ENCODE results near the gene CENPB.
A peak's percentile ranks its signal among the peaks of the same experiment; 100 is the strongest.

The CENPB gene

GRCh38 chr20:3820901-3821727, 34.6 kb upstream of the CENPB start:
- peak overlapping the region; percentile 93 for H3K27ac ChIP-seq
- TF ChIP-seq CTCF (IDR thresholded peaks at IDR 0.05) (no peak), ZFX (IDR thresholded peaks at IDR 0.05; ENCODE audit: borderline replicate concordance) (no peak)

- TF ChIP-seq ZFX (IDR thresholded peaks at IDR 0.05; ENCODE audit: borderline replicate concordance), result no peak
- peak; percentile 99 for TF ChIP-seq CTCF (IDR thresholded peaks at IDR 0.05)
- H3K27ac ChIP-seq, result peak within 1 kb of the TSS; percentile 93
Observed at GRCh38 chr20:3820048-3820900, 33.7 kb upstream of the CENPB start, which contains the start of gene AP5S1. Gene AP5S1 (plus strand): TSS chr20:3820547. CDS start chr20:3822118, 1,571 bp downstream.

- H3K27ac ChIP-seq, result peak overlapping the region; percentile 93
Observed at GRCh38 chr20:3819411-3820047, 33.0 kb upstream of the CENPB start.

GRCh38 chr20:3818155-3819151, 31.9 kb upstream of the CENPB start:
- peak; percentile 78 for TF ChIP-seq CTCF (IDR thresholded peaks at IDR 0.05)
- TF ChIP-seq ZFX (IDR thresholded peaks at IDR 0.05; ENCODE audit: borderline replicate concordance), result no peak
- H3K27ac ChIP-seq, result peak overlapping the region; percentile 93; the same call in 1 of the 2 replicates

More at GRCh38 chr20:3819411-3820047, 33.0 kb upstream of the CENPB start:
- TF ChIP-seq CTCF (IDR thresholded peaks at IDR 0.05), result no peak
- TF ChIP-seq ZFX (IDR thresholded peaks at IDR 0.05; ENCODE audit: borderline replicate concordance), result no peak

- TF ChIP-seq ZFX (IDR thresholded peaks at IDR 0.05; ENCODE audit: borderline replicate concordance), result no peak
- no peak for TF ChIP-seq CTCF (IDR thresholded peaks at IDR 0.05)
- H3K27ac ChIP-seq, result no peak overlapping the region
Observed at GRCh38 chr20:3815703-3816315, 29.3 kb upstream of the CENPB start.
